A549 (cell line): ENCODE measurements around the gene TRAPPC4. TPM values are rescaled to one million over a fixed set of nuclear protein-coding genes. Genes with fewer than 3 reads are reported as not detected.

Experiments used
- ATAC-seq, 2 experiments: fragments of 200-7000 bp in 1 of 2; fragments of >200 bp in 1 of 2; cut with Nextera tagmentation in 1 of 2; cut with Tn5 transposase in 1 of 2; 3 replicates each; pipeline versions ENCODE4 v1.8.0 to v1.9.1; 2018 to 2020; ENCODE audit warnings: mild to moderate bottlenecking in 1 of 2, moderate library complexity in 1 of 2
- CTCF ChIA-PET: fragments of 300-600 bp; sonication (Branson Sonifier 250); formaldehyde crosslinking; extraction: SDS; loops from one replicate; lab custom pipeline; 2021; ENCODE audit warnings: antibody characterized with exemption, inconsistent platforms; lab: Yijun Ruan, JAX
- POLR2A ChIA-PET: fragments of 350-600 bp; formaldehyde crosslinking; extraction: SDS; loops from one replicate; lab custom pipeline; 2021; ENCODE audit warnings: antibody characterized with exemption, inconsistent platforms; lab: Yijun Ruan, JAX
- DNase-seq, 2 experiments: peaks; one replicate each; pipeline versions ENCODE4 v3.0.0 to v3.0.0-alpha.2; 2011 to 2016; ENCODE audit warnings: low read depth in 1 of 2, low spot score in 1 of 2
- FAIRE-seq: peaks from 2 replicates; lab custom pipeline; 2011; peaks lifted over from hg19 to GRCh38; lab: Jason Lieb, UNC
- H3K27ac ChIP-seq, 2 experiments: fragments of >200 bp; sonication (Bioruptor Twin); formaldehyde crosslinking; 3 replicates each; pipeline ENCODE4 v1.5.1; 2016 to 2017
- H3K4me1 ChIP-seq: fragments of >200 bp; sonication (Bioruptor Twin); formaldehyde crosslinking; 3 replicates; pipeline ENCODE4 v1.6.1; 2016
- H3K4me2 ChIP-seq: fragments of >200 bp; sonication (Bioruptor Twin); formaldehyde crosslinking; 3 replicates; pipeline ENCODE4 v1.6.1; 2016
- H3K4me3 ChIP-seq: fragments of >200 bp; sonication (Bioruptor Twin); formaldehyde crosslinking; 3 replicates; pipeline ENCODE4 v1.5.1; 2016
- H3K9me3 ChIP-seq: fragments of >200 bp; sonication (Bioruptor Twin); formaldehyde crosslinking; 3 replicates; pipeline ENCODE4 v1.6.1; 2016
- BCL3 ChIP-seq: fragments of >200 bp; sonication (Bioruptor Twin); formaldehyde crosslinking; IDR thresholded peaks from 3 replicates; pipeline ENCODE4 v1.6.1; 2016
- BHLHE40 ChIP-seq: IDR thresholded peaks from 2 replicates; pipeline ENCODE4 v1.6.1; 2012; ENCODE audit warnings: low read depth, low read length, inconsistent platforms
- CBX8 ChIP-seq: fragments of 200-600 bp; sonication (generic); IDR thresholded peaks from 2 replicates; pipeline ENCODE4 v1.6.1; 2016
- CHD4 ChIP-seq: fragments of 200-600 bp; sonication (generic); IDR thresholded peaks from 2 replicates; pipeline ENCODE4 v1.6.1; 2016; ENCODE audit warnings: antibody characterized with exemption, mild to moderate bottlenecking, borderline replicate concordance
- CTCF ChIP-seq: fragments of >200 bp; sonication (Bioruptor Twin); formaldehyde crosslinking; IDR thresholded peaks from 3 replicates; pipeline ENCODE4 v1.5.1; 2016
- E2F6 ChIP-seq: IDR thresholded peaks from 2 replicates; pipeline ENCODE4 v1.6.1; 2012; ENCODE audit warnings: low read depth, borderline replicate concordance
- ESRRA ChIP-seq: fragments of 150-350 bp; IDR thresholded peaks from 2 replicates; pipeline ENCODE4 v1.6.1; 2014; ENCODE audit warnings: mild to moderate bottlenecking, low read length, borderline replicate concordance
- HDAC2 ChIP-seq: fragments of 200-600 bp; sonication (generic); IDR thresholded peaks from 2 replicates; pipeline ENCODE4 v1.6.1; 2016
- KDM1A ChIP-seq: fragments of 200-600 bp; sonication (generic); IDR thresholded peaks from 2 replicates; pipeline ENCODE4 v1.6.1; 2016; ENCODE audit warnings: low read depth, mild to moderate bottlenecking
- KDM5A ChIP-seq: fragments of 200-600 bp; sonication (generic); IDR thresholded peaks from 2 replicates; pipeline ENCODE4 v1.6.1; 2016; ENCODE audit warnings: antibody characterized with exemption, mild to moderate bottlenecking
- RAD21 ChIP-seq, 2 experiments: fragments of >200 bp in 1 of 2; sonication (Bioruptor Twin) in 1 of 2; formaldehyde crosslinking in 1 of 2; IDR thresholded peaks in 1 of 2; conservative IDR thresholded peaks in 1 of 2; 2 replicates in 1 of 2; 3 replicates in 1 of 2; pipeline ENCODE4 v1.6.1; 2012 to 2018; ENCODE audit warnings: inconsistent platforms in 1 of 2
- RCOR1 ChIP-seq: fragments of 150-350 bp; IDR thresholded peaks from 2 replicates; pipeline ENCODE4 v1.6.1; 2014; ENCODE audit warnings: antibody characterized with exemption, low read length, low read depth
- REST ChIP-seq: fragments of 200-600 bp; sonication (generic); IDR thresholded peaks from 2 replicates; pipeline ENCODE4 v1.6.1; 2016; ENCODE audit warnings: antibody characterized with exemption, mild to moderate bottlenecking, moderate library complexity
- RNF2 ChIP-seq: fragments of 200-600 bp; sonication (generic); IDR thresholded peaks from 2 replicates; pipeline ENCODE4 v1.6.1; 2016; ENCODE audit warnings: low read depth, mild to moderate bottlenecking, antibody characterized with exemption, moderate library complexity, borderline replicate concordance
- SMC3 ChIP-seq: fragments of >200 bp; sonication (Bioruptor Twin); formaldehyde crosslinking; IDR thresholded peaks from 3 replicates; pipeline ENCODE4 v1.6.1; 2018; ENCODE audit warnings: inconsistent platforms
- TP53 ChIP-seq: fragments of 250-450 bp; sonication (Bioruptor Pico); IDR thresholded peaks from 2 replicates; pipeline ENCODE4 v1.5.0; 2021; ENCODE audit warnings: mild to moderate bottlenecking, moderate library complexity
- ZNF302 ChIP-seq: fragments of 250-450 bp; sonication (Bioruptor Pico); IDR thresholded peaks from 2 replicates; pipeline ENCODE4 v1.9.0; 2021; ENCODE audit warnings: inconsistent platforms, mild to moderate bottlenecking, moderate library complexity
- ZSCAN20 ChIP-seq: fragments of 250-450 bp; sonication (Bioruptor Pico); IDR thresholded peaks from 2 replicates; pipeline ENCODE4 v1.8.0; 2022; ENCODE audit warnings: mild to moderate bottlenecking, moderate library complexity
- WGBS: methylation state at CpG from one replicate; pipeline ENCODE4 v1.1.6; 2017; ENCODE audit errors: missing lambda C conversion rate; 5-methylcytosine and 5-hydroxymethylcytosine counted together
- polyA plus RNA-seq, 4 experiments: library from polyadenylated mRNA; depleted of rRNA in 3 of 4; stranded (reverse); fragments of >200 nt; fragmentation: RNase III in 1 of 4; extraction: RNeasy Plus Mini Kit Qiagen cat#74134 plus additional on column Dnase treatment in 1 of 4; gene quantifications; 2 replicates in 3 of 4; 3 replicates in 1 of 4; pipeline ENCODE4 v1.2.3, GENCODE V29; 2011 to 2017

TRAPPC4 gene
- polyA plus RNA-seq, 2 of the 4 experiments (the other 2 are of a cell fraction) = 71.6 to 77.7 TPM

GRCh38 chr11:119052163-119052814 lies 33.7 kb downstream of the TRAPPC4 start:
- peaks cover 5% of the 10 kb centered on the region; the same call in 2 of the 3 replicates for H3K4me1 ChIP-seq
- H3K27ac ChIP-seq = no peak overlapping the region
- WGBS = 89% methylated on average over 23 of the region's 23 CpGs
- FAIRE-seq (no peak), ATAC-seq (no peak), DNase-seq (no peak)
- TF ChIP-seq BCL3 (no peak), SMC3 (no peak), BHLHE40 (no peak), KDM5A (no peak), HDAC2 (no peak)
- H3K4me3 ChIP-seq = no peak overlapping the region
- POLR2A ChIA-PET = no interaction called here
- no peaks in the 10 kb centered on the region for H3K9me3 ChIP-seq
- CTCF ChIA-PET = interaction anchor here (0.9 kb wide), 1 partner anchor 122 kb away, joined by 4 read pairs; no protein-coding TSS in a partner anchor
- no peak overlapping the region for H3K4me2 ChIP-seq

GRCh38 chr11:119054418-119054817 lies 35.9 kb downstream of the TRAPPC4 start:
- H3K4me3 ChIP-seq = no peak overlapping the region
- H3K9me3 ChIP-seq = no peaks in the 10 kb centered on the region
- ChIA-PET CTCF (interaction anchor here (1.4 to 2.3 kb wide), 2 partner anchors 23 to 365 kb away, joined by 3 to 7 read pairs; no protein-coding TSS in a partner anchor), POLR2A (no interaction called here)
- DNase-seq (no peak), FAIRE-seq (no peak), ATAC-seq (no peak)
- no peak overlapping the region for H3K27ac ChIP-seq
- WGBS = 94% methylated on average over 7 of the region's 10 CpGs
- H3K4me1 ChIP-seq = peaks cover 11% of the 10 kb centered on the region; the same call in 2 of the 3 replicates
- TF ChIP-seq CBX8 (no peak), RNF2 (no peak), REST (no peak), ESRRA (no peak), KDM1A (no peak), ZSCAN20 (no peak), BHLHE40 (no peak), E2F6 (no peak), RCOR1 (no peak), CHD4 (no peak), TP53 (CRISPR knock-in tag) (no peak)
- H3K4me2 ChIP-seq = no peak overlapping the region

GRCh38 chr11:119055901-119056300 lies 37.3 kb downstream of the TRAPPC4 start:
- Histone ChIP-seq H3K4me1 (peaks cover 11% of the 10 kb centered on the region; the same call in 2 of the 3 replicates), H3K4me2 (peak overlapping the region; percentile 95), H3K4me3 (peak overlapping the region; percentile 82), H3K27ac (peak overlapping the region; percentile 90 to 95), H3K9me3 (no peaks in the 10 kb centered on the region)
- DNase-seq (peak; percentile 57 to 63), FAIRE-seq (no peak), ATAC-seq (peak; percentile 41 to 65; a peak in 4 of 6 replicates)
- WGBS = 38% methylated on average over 6 of the region's 6 CpGs
- peak; percentile 22; the same call in 2 of the 3 replicates for TF ChIP-seq CTCF
- peak in 1 of 2 experiments; percentile 26; a peak in 1 of 5 replicates for TF ChIP-seq RAD21 (conservative IDR thresholded peaks at IDR 0.05 in 1 of 2, IDR thresholded peaks at IDR 0.05 in 1 of 2)
- TF ChIP-seq ZNF302 (CRISPR knock-in tag) = no peak
- no peak for TF ChIP-seq RNF2
- TF ChIP-seq HDAC2 = no peak
- CTCF ChIA-PET = interaction anchor here (0.6 to 2.6 kb wide), 12 partner anchors 8 to 366 kb away, joined by 3 to 8 read pairs (median 4); partner anchors contain the start of genes CENATAC and VPS11
- POLR2A ChIA-PET = interaction anchor here (0.9 to 1.9 kb wide), 4 partner anchors 9 to 39 kb away, joined by 5 to 9 read pairs (median 6); partner anchors contain the start of gene VPS11
